Lower lobe of right lung (tissue), 2 donors: Measurements from ENCODE around the gene PARP1. TPM values are rescaled to one million over a fixed set of nuclear protein-coding genes. Genes with fewer than 3 reads are reported as not detected.
"Not testable (repeated sequence)": the region's sequence is repeated elsewhere in the genome, so short reads cannot be mapped to it uniquely, and the experiment has no call there.

Experiments used
- ATAC-seq, 2 donors: fragments of 200-7000 bp; cut with Tn5 transposase; one replicate each; pipeline ENCODE4 v1.9.1; 2020 to 2022; ENCODE audit warnings: mild to moderate bottlenecking in 2 of 2, moderate library complexity in 2 of 2
- DNase-seq: peaks from one replicate; pipeline ENCODE4 v3.0.0-alpha.2; 2020
- H3K27ac ChIP-seq: fragments of 200-600 bp; one replicate; pipeline ENCODE4 v1.8.0; 2022
- H3K27me3 ChIP-seq: fragments of 200-600 bp; one replicate; pipeline ENCODE4 v1.8.0; 2022; ENCODE audit warnings: low read depth
- H3K36me3 ChIP-seq: fragments of 200-600 bp; one replicate; pipeline ENCODE4 v1.8.0; 2022; ENCODE audit warnings: mild to moderate bottlenecking
- H3K4me1 ChIP-seq: fragments of 200-600 bp; one replicate; pipeline ENCODE4 v1.8.0; 2022
- H3K4me3 ChIP-seq: fragments of 200-600 bp; one replicate; pipeline ENCODE4 v1.8.0; 2022; ENCODE audit warnings: mild to moderate bottlenecking
- H3K9me3 ChIP-seq: fragments of 200-600 bp; one replicate; pipeline ENCODE4 v1.8.0; 2022
- intact Hi-C: fragments of 100-400 bp; cut with DNase I; formaldehyde crosslinking; loops from one replicate; pipeline ENCODE4 v1.11.0; 2022
- total RNA-seq: library from RNA; stranded (reverse); fragmentation: NEBNext Ultra II Directional; extraction: Animal tissue kit (Norgen Biotek cat#: 25700); gene quantifications from one replicate; pipeline ENCODE4 v1.2.1, GENCODE V29; 2021
- TF ChIP-seq, protein P1 (sequence below): fragments of 200-600 bp; IDR thresholded peaks from one replicate; pipeline ENCODE4 v1.8.0; 2022; ENCODE audit warnings: antibody characterized with exemption, mild to moderate bottlenecking
- donor health status: DM: no; HTN: yes; CAD: no; lungs with severe emphysema.

Gene PARP1
- total RNA-seq, 1 donor from 2014 or later, result 59.2 TPM

DNA sequence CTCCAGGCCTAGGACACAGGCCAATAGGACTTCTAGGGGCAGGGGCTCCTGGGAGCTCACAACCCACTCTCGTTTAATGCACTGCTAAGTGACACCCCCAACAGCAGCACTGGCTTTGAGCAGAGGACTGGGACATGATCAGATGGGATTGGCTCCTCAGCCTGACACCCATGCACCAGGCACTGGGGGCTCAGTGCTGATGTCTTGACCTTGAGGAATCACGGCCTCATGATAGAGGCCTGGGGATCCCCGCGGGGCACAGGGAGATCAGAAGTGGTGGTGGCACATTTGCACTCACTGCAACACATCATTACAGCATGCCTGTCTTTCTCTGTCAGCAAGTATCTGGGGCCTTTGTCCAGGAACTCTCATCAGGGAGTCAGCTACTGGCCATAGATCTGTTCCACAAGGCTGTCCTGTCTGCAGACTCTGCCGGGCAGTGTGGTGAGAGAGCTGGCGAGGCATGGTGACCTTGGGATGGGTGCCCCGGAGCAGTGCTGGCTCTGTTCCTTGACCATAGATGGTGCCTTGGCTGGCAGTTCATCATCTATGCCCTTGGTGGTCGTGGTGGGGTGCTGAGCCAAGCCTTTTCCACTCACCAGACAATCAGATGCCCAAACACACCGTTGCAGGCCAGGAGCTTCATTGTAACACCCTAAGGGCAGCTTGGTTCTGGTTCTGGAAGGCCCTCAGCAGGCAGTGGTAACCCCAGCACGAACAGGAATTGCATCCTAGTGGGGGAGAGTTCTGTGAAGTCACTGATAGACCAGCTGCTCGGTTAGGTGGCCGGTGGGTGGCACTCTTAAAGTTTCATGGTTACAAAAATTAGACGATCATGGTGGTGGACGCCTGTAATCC, 22.2 kb upstream of the PARP1 start:
- TF ChIP-seq, protein P1, sequence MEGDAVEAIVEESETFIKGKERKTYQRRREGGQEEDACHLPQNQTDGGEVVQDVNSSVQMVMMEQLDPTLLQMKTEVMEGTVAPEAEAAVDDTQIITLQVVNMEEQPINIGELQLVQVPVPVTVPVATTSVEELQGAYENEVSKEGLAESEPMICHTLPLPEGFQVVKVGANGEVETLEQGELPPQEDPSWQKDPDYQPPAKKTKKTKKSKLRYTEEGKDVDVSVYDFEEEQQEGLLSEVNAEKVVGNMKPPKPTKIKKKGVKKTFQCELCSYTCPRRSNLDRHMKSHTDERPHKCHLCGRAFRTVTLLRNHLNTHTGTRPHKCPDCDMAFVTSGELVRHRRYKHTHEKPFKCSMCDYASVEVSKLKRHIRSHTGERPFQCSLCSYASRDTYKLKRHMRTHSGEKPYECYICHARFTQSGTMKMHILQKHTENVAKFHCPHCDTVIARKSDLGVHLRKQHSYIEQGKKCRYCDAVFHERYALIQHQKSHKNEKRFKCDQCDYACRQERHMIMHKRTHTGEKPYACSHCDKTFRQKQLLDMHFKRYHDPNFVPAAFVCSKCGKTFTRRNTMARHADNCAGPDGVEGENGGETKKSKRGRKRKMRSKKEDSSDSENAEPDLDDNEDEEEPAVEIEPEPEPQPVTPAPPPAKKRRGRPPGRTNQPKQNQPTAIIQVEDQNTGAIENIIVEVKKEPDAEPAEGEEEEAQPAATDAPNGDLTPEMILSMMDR, result no peak
- Histone ChIP-seq H3K9me3 (no peaks in the 10 kb centered on the region), H3K4me1 (peaks cover under 1% of the 10 kb centered on the region), H3K27ac (no peak overlapping the region), H3K36me3 (no peaks in the 10 kb centered on the region), H3K27me3 (no peaks in the 10 kb centered on the region), H3K4me3 (no peak overlapping the region)
- intact Hi-C loops, result no loop called here
- DNase-seq (no peak), ATAC-seq (no peak)

DNA sequence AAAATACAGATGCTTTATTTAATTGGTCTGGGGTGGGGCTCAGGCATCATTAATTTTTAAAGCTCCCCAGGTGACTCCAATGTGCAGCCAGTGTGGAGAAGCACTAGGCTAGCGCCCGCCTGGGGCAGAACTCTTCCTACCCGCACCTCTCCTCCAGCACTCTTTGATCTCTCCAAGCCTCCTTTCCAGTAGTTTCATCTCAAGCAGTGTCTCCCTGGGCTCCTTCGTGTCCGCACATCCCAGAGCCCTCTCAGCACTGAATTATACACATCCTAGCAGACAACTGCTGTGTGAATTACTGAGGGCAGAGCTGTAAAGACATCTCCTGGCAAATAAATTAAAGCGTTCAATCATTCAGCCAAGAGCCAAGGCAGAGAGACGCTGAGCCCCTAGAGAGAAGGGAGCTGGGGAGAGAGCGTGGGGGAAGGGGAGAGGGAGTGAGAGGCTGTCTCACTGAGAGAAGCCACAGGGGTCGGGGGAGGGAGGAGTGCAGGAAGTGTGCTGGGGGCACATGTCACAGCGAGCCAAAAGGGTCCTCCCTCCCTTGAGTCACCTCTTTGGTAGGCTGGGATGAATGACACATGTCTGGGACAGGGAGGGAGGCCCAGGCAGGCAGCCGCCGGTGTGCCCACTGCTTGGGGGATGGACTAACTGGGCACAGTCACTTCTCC, 21.0 kb upstream of the PARP1 start:
- TF ChIP-seq, protein P1, result no peak

DNA sequence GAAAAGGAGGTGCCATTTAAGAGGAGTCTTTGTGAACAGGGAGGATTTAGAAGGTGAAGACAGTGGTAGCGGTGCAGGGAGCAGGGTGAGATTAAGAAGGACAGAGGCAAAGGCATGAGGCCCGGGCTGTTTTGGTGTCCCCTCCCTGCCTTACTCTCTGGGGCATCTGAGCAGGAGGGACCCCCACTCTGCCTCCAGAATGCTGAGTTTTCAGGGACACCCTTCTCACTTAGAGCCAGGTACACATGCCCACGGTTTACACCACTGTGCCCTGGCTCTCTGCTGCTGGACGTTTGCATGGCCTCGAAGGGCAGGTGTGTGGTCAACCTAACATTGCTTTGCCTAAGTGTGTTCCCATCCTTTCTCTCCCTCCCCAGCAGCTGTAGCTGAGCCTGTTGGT, 20.5 kb upstream of the PARP1 start:
- intact Hi-C loops, result no loop called here
- peaks cover 6% of the 10 kb centered on the region for H3K4me1 ChIP-seq
- no peak for ATAC-seq
- no peak overlapping the region for H3K4me3 ChIP-seq
- H3K36me3 ChIP-seq, result no peaks in the 10 kb centered on the region
- H3K27ac ChIP-seq, result no peak overlapping the region
- H3K9me3 ChIP-seq, result no peaks in the 10 kb centered on the region
- no peak for DNase-seq
- H3K27me3 ChIP-seq, result no peaks in the 10 kb centered on the region
- TF ChIP-seq, protein P1, result no peak

More for the DNA sequence above, 21.0 kb upstream of the PARP1 start:
- H3K36me3 ChIP-seq, result no peaks in the 10 kb centered on the region
- H3K27ac ChIP-seq, result no peak overlapping the region
- no peak for DNase-seq
- intact Hi-C loops, result no loop called here
- ATAC-seq, result no peak
- no peak overlapping the region for H3K4me3 ChIP-seq
- no peaks in the 10 kb centered on the region for H3K9me3 ChIP-seq
- H3K27me3 ChIP-seq, result no peaks in the 10 kb centered on the region
- H3K4me1 ChIP-seq, result peaks cover 6% of the 10 kb centered on the region

DNA sequence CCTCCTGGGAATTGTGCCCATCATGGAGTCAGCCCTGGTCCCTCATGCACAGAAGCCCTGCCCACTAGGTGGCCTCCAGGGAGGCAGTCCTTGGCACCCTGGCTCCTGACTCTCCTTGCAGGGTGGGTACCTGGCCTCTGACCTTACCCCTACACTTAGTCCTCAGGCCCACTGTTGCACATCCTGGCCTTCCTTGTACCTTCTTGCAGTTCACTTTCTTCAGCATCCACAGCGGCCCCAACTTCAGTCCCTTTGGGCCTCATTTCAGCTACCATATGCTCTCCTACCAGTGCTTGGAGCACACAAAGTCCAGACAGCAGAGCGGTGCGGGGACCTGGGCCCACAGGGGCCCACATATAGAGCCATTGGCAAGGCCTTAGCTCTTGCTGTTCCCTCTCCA, 19.2 kb upstream of the PARP1 start:
- H3K4me1 ChIP-seq, result peaks cover 6% of the 10 kb centered on the region
- H3K27ac ChIP-seq, result no peak overlapping the region
- no peaks in the 10 kb centered on the region for H3K27me3 ChIP-seq
- ATAC-seq, result no peak
- DNase-seq, result no peak
- no peak overlapping the region for H3K4me3 ChIP-seq
- TF ChIP-seq, protein P1, result no peak
- intact Hi-C loops, result no loop called here
- no peaks in the 10 kb centered on the region for H3K9me3 ChIP-seq
- H3K36me3 ChIP-seq, result no peaks in the 10 kb centered on the region

DNA sequence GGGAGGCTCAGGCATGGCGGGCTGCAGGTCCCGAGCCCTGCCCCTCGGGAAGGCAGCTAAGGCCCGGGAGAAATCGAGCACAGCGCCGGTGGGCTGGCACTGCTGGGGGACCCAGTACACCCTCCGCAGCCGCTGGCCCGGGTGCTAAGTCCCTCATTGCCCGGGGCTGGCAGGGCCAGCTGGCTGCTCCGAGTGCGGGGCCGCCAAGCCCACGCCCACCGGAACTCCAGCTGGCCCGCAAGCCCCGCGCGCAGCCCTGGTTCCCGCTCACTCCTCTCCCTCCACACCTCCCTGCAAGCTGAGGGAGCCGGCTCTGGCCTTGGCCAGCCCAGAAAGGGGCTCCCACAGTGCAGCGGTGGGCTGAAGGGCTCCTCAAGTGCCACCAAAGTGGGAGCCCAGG, 18.5 kb upstream of the PARP1 start:
- H3K9me3 ChIP-seq, H3K4me3 ChIP-seq, H3K27me3 ChIP-seq, H3K36me3 ChIP-seq, DNase-seq, ATAC-seq, intact Hi-C loops, H3K27ac ChIP-seq, H3K4me1 ChIP-seq: not testable (repeated sequence)
